ENCODE results near the gene BPNT1.
"Not testable (repeated sequence)": the region's sequence is repeated elsewhere in the genome, so short reads cannot be mapped to it uniquely, and the experiment has no call there.

BPNT1 gene

GRCh38 chr1:220077887-220078286 is 11.7 kb downstream of the BPNT1 start:
- no peak for DNase-seq (ENCODE audit: low spot score)

GRCh38 chr1:220076861-220077762 is 12.5 kb downstream of the BPNT1 start:
- DNase-seq (ENCODE audit: low spot score) = no peak

- no peak for DNase-seq (ENCODE audit: low spot score)
These were observed 22.1 kb downstream of the BPNT1 start for GRCh38 chr1:220067269-220068204.

GRCh38 chr1:220062629-220063028 is 27.0 kb downstream of the BPNT1 start:
- no peak for DNase-seq (ENCODE audit: low spot score)

- DNase-seq (ENCODE audit: low spot score) = no peak
These were observed 28.7 kb downstream of the BPNT1 start for GRCh38 chr1:220060876-220061275.

GRCh38 chr1:220056374-220056773 is 33.2 kb downstream of the BPNT1 start:
- DNase-seq (ENCODE audit: low spot score) = no peak

- peak; percentile 99 for DNase-seq (ENCODE audit: low spot score)
These were observed 43.3 kb downstream of the BPNT1 start, which contains the start of gene EPRS1 for GRCh38 chr1:220046052-220046930. TSS of gene EPRS1 (minus strand) at chr1:220046505. CDS start at chr1:220046388, 117 bp downstream.

- peak; percentile 18 for DNase-seq (ENCODE audit: low spot score)
These were observed 44.1 kb downstream of the BPNT1 start for GRCh38 chr1:220045356-220046051.

- DNase-seq (ENCODE audit: low spot score) = no peak
These were observed 44.8 kb downstream of the BPNT1 start for GRCh38 chr1:220044678-220045355.

GRCh38 chr1:220043646-220044045 is 45.9 kb downstream of the BPNT1 start:
- no peak for DNase-seq (ENCODE audit: low spot score)

- no peak for DNase-seq (ENCODE audit: low spot score)
These were observed 49.5 kb downstream of the BPNT1 start for GRCh38 chr1:220040028-220040596.

- no peak for DNase-seq (ENCODE audit: low spot score)
These were observed 50.9 kb downstream of the BPNT1 start for GRCh38 chr1:220038640-220039039.

- not testable (repeated sequence) for DNase-seq (ENCODE audit: low spot score)
These were observed 51.8 kb downstream of the BPNT1 start for GRCh38 chr1:220037810-220038209.

GRCh38 chr1:220032911-220033310 is 56.7 kb downstream of the BPNT1 start:
- DNase-seq (ENCODE audit: low spot score) = no peak

- no peak for DNase-seq (ENCODE audit: low spot score)
These were observed 58.3 kb downstream of the BPNT1 start for GRCh38 chr1:220031287-220031686.

GRCh38 chr1:220028346-220028895 is 61.2 kb downstream of the BPNT1 start:
- no peak for DNase-seq (ENCODE audit: low spot score)

GRCh38 chr1:220019071-220019470 is 70.5 kb downstream of the BPNT1 start:
- no peak for DNase-seq (ENCODE audit: low spot score)

GRCh38 chr1:220013497-220013896 is 76.1 kb downstream of the BPNT1 start:
- DNase-seq (ENCODE audit: low spot score) = peak; percentile 19

- no peak for DNase-seq (ENCODE audit: low spot score)
These were observed 77.3 kb downstream of the BPNT1 start for GRCh38 chr1:220012259-220012658.

- no peak for DNase-seq (ENCODE audit: low spot score)
These were observed 78.0 kb downstream of the BPNT1 start for GRCh38 chr1:220011620-220012019.

All from kidney tubule cell (primary cell).